Stimulated activated CD4-positive, alpha-beta T cell treated with anti-CD3 and anti-CD28 coated beads, Interleukin-15, amount 100 ng/mL, for 1 hour (primary cell): Measurements from ENCODE around the gene TMEM170A.
"Not testable (repeated sequence)": the region's sequence is repeated elsewhere in the genome, so short reads cannot be mapped to it uniquely, and the experiment has no call there.

Source experiments
- DNase-seq, 2 donors: peaks; one replicate each; pipeline ENCODE4 v3.0.0-alpha.2; 2020; ENCODE audit warnings: low read depth in 1 of 2, low spot score in 1 of 2

The TMEM170A gene

GRCh38 chr16:75464122-75464918 lies at the start of gene TMEM170A:
Gene TMEM170A, minus strand, starts transcription at chr16:75464689. Its CDS starts 89 bp downstream, at chr16:75464600.
- DNase-seq, result peak; percentile 98 to 99

GRCh38 chr16:75506574-75506973 lies 42.1 kb upstream of the TMEM170A start:
- DNase-seq, result no peak

GRCh38 chr16:75506107-75506506 lies 41.6 kb upstream of the TMEM170A start:
- DNase-seq, result no peak

GRCh38 chr16:75503801-75504200 lies 39.3 kb upstream of the TMEM170A start:
- DNase-seq, result no peak

GRCh38 chr16:75502916-75503605 lies 38.6 kb upstream of the TMEM170A start:
- no peak for DNase-seq

GRCh38 chr16:75501820-75502219 lies 37.3 kb upstream of the TMEM170A start:
- not testable (repeated sequence) for DNase-seq

- DNase-seq, result no peak
Measured at GRCh38 chr16:75501359-75501758, 36.9 kb upstream of the TMEM170A start.

- DNase-seq, result not testable (repeated sequence)
Measured at GRCh38 chr16:75498605-75499322, 34.3 kb upstream of the TMEM170A start.

- no peak for DNase-seq
Measured at GRCh38 chr16:75497558-75497957, 33.1 kb upstream of the TMEM170A start.

GRCh38 chr16:75495076-75495674 lies 30.7 kb upstream of the TMEM170A start, which contains the start of gene CHST6:
Gene CHST6, minus strand, starts transcription at chr16:75495441. Its CDS starts 15,613 bp downstream, at chr16:75479828.
- DNase-seq, result peak in 1 of 2 donors; percentile 10

GRCh38 chr16:75494661-75495075 lies 30.2 kb upstream of the TMEM170A start:
- DNase-seq, result no peak

GRCh38 chr16:75494184-75494583 lies 29.7 kb upstream of the TMEM170A start:
- no peak for DNase-seq

GRCh38 chr16:75491876-75492275 lies 27.4 kb upstream of the TMEM170A start:
- no peak for DNase-seq

- no peak for DNase-seq
Measured at GRCh38 chr16:75488322-75488721, 23.8 kb upstream of the TMEM170A start.

GRCh38 chr16:75486676-75487313 lies 22.3 kb upstream of the TMEM170A start:
- DNase-seq, result no peak

- no peak for DNase-seq
Measured at GRCh38 chr16:75486014-75486675, 21.7 kb upstream of the TMEM170A start.

GRCh38 chr16:75485230-75486013 lies 20.9 kb upstream of the TMEM170A start:
- no peak for DNase-seq

- DNase-seq, result no peak
Measured at GRCh38 chr16:75483222-75483621, 18.7 kb upstream of the TMEM170A start.

- DNase-seq, result no peak
Measured at GRCh38 chr16:75482434-75483205, 18.1 kb upstream of the TMEM170A start.
